GM19035 (cell line): ENCODE measurements around the gene MTMR12.

Experiments
- ATAC-seq: cut with Tn5 transposase; IDR thresholded peaks from one replicate; pipeline ENCODE4 v1.9.1; 2021; ENCODE audit not compliant: unreplicated experiment

MTMR12 gene

DNA sequence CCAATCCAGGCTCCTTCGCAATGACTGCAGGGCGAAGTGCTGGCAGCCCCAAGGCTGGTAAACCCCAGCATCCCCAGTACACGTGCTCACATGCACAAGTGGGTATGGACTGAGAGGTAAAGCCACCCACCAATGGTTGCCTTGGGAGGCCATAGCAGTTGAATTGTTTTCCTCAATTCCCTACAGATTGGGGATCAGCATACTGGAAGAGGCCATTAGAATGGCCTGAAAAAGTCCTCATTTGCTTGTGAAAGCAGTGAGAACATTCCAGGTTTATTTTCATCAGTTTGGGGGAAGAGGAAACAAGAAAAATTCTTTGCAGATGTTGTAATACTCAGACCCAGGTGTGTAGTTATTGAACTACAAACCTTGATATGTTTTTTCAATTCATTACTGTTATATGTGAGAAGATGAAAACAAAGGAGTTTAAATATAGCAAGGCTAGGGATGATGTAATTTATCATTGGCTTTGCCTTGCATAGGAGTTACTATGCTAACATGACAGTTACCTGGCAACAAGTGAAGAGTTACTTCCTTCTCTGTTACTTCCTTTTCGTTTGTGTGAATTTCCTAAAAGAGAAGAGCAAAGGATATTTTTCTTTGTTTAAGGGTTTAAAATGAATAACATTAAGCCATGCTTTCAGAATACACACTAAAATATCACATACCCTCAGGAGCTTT is 36.4 kb downstream of the MTMR12 start:
- peak; percentile 35 for ATAC-seq

DNA sequence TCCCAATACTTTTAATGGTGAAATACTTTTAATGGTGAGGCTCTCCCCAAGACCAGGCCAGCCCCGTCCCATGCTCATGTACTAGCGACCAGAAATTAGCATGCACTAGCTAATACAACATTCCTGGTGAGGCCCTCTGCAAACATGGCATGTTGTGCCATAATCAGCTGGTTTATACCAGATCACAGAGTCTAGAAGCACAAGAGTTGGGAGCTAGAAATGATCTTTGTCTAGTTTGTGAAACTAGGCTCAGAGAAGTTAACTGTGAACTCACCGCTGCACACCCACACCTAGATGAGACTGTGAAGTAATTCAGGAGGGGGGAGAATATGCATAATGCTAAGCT is 37.4 kb downstream of the MTMR12 start:
- ATAC-seq, result no peak

DNA sequence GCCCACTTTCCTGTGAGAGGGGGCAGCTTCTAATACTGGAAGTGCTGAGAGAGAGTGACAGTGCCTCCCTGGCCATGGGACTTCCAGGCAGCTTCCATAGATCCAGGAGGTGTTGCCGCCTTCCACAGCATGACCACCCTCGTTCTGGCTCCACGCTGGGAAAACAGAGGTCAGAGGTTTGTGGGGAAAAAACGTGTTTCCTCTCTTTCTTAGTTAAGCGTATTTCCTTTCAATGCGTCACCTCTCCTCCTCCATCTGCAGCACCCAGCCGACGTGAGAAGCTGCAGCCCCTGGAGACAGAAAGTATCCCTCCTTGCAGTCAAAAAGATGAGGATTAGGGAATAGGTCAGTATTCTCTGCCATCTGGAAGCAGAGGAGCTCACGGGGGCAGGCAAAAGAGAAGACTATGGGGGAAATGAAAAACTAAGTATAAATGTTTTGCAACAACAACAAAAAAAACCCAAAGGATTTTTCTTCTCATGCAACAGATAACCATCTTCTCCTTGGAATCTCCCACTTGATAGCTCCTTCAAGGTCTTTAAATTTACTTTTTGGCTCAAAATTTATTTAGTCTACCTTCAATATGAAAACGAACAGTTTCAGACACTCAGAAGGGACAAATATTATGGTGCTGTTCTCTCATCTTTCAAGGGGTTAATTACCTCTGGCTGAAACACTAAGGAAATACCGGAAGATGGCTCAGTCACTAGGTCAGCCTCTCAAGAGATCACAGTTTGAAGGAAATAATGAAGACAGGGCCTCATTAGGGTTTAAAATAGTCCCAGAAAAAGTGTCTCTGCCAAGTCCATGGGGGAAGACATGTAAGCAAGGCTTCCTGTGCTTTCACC is 38.0 kb downstream of the MTMR12 start:
- no peak for ATAC-seq

DNA sequence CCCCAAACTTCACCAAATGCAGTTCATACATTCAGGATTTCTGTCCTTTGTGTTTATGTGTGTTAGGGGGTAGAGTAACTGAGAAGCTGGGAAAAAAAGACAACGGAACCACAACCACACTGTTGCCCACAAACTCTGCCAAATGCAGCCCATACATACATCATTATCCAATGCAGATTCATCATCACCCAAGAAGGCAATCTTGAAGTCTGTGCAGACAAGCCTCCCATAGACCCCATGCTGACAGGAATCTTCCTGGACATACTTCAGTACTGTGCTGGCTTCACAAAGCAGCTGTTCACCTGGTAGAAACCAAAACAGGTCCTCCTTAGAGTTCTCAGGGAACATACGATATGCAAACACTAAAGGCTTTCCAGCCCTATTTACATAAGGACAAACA is 38.9 kb downstream of the MTMR12 start:
- ATAC-seq, result no peak

DNA sequence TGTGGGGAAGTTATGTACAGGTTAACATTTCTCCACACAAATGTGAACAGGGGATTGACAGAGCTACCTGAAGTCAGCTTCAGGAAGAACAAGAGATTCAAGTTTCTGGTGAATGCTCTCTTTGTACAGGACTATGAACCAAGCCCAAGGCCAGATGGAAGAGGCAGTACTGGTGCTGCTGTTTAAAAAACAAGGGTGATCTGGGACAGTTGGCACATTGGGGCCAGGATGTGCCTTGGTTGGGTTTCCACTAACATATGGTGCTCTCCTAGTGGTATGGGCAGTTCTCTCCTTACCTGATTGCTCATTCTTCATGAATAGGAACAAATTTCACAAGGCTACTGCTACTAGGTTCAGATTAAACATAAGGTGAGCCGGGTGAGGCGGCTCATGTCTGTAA is 40.0 kb downstream of the MTMR12 start:
- ATAC-seq, result no peak

DNA sequence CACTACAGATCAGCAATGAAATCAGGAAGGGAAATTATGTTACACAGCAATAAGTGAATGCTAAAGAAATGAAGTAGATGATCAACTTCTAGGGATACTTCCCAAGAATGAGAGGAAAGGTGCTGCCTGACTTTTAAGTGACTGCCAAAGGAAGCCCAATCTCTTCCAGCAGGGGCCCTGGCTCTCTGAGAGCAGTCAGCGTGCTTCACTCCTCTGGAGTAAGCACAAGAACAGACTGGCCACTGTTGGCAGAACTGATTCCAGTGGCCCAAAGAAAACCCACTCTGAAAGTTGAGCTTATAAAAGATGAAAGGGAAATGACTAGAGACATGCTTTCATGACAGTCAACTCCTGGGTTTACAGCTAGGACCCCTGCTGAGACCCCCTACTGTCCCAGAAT is 41.8 kb downstream of the MTMR12 start:
- no peak for ATAC-seq

DNA sequence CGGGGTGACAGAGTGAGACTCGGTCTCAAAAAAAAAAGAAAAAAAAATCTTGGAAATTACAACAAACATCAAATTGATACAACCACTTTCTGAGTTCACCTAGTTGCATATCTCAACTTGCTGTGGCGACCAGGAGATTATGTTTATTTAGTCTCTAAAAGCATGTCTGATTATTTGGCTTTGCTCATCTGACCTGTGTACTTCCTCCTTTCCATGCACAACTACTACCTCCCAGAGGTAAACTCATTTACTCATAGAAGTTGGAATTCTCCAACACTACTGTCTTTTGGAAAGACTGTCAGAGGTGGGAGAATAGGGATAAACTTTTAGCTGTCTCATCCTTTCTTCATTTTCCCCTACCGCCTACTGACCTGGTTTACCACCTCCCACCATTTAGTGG is 42.6 kb downstream of the MTMR12 start:
- no peak for ATAC-seq

DNA sequence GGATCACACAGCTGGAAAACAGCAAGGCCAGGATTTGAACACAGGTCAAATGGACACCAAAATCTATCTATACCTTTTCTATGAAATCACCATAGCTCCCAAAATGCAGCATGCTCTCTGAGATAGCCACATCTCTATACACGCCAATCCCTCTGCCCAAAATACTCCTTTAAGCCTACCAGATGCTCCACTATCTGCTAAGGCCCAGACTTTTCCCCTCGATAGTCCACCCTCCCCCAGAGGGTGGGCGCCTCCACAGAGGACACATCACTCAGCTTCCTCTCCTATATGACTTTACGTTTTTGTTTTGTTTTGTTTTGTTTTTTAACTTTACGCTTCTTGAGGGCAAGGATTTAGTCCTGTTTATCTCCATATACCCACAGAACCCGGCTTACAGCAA is 46.8 kb downstream of the MTMR12 start:
- no peak for ATAC-seq

DNA sequence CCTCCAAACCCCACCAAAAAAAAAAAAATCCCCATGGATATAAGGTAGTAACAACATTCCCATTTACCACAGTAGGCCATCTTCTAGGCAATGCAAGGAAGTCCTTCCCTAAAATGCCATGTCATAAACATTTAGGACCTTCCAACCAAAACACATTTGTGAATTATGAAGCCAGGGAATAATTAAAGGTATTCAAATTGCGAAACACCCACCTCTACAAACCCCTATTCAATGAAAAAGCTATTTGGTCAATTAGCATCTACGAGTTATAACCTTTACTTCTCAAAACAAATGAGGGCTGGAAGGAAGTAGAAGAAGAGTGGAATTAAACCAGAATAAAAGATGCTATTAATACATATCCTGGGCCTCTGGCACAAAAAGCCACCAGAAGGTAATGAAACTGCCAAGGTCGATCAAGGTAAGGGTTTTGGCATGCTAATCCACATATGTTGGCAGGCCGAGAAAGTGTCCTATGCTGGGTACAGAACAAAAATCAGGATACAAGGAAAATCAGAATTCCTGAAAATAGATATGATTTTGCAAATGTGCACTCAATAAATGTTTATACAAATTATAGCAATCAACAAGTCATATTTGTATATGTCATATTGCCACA is 47.7 kb downstream of the MTMR12 start:
- no peak for ATAC-seq

DNA sequence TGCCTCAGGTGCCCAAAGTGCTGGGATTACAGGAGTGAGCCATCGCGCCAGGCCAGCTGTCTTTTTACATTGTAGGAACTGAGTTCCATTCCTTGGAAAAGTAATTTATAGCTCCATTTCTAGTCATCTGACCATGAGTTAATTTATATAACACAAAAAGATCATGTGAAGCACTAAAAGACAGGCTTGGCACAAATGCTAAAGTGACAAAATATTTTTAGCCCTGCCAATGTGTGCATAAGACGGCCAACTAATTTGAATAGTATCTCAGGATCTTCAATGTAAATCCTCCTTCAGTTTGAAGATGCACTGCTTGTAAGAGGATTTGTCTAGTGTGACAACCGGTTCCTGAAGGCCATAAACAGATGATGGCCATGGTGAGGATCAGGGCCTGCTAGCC is 49.1 kb downstream of the MTMR12 start:
- no peak for ATAC-seq

DNA sequence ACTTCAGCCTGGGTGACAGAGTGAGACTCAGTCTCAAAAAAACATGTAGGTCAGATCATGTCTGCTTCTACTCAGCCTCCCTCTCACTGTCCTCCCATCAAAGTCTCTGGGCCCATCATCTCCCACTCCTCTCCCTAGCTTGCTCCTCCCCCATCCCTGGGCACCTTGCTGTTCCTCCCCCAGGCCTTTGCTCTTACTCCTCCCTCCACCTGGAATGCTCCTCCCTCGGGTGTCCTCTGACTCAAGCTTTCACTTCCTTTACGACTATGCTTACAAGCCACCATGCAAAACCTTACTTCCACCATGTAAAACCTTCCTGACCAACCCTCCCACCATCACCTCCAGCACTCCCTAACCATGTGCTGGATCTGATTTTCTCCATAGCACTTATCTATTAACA is 51.5 kb downstream of the MTMR12 start:
- peak; percentile 82 for ATAC-seq

DNA sequence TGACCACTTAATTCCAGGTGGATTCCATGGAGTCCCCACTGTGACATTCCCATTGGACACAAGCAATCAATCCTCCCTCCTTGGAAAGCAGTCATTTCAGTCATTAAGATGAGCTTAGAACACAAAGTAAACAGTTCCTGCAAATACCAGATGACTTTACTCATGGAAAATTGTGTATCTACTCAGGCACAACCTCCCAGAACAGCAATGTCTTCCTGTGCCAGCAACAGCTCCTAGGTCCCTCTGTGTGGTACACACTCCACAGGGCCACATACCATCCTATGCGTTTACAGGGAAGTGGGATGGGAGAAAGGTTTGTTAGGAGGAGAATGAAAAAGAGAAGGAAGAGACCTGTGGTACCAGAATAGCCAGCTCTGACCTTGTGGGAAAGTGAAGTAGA is 53.7 kb downstream of the MTMR12 start:
- no peak for ATAC-seq

DNA sequence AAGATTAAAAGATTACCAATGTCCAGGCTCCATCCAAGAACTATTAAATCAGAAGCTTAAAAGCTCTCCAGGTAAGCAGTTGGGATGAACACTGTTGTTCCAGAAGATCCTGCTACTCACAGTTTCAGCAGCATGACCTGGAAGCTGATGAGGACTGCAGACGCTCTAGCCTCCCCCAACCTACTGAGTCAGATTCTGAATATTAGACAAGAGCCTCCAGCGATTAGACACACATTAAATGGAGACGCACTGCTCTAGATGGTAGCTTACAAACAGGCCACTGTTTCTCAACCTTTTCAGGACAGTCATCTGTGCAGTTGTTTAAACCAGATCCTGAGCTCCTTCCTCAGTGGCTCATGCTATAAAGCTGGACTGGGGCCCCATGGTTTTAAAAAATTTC is 54.3 kb downstream of the MTMR12 start:
- ATAC-seq, result no peak

DNA sequence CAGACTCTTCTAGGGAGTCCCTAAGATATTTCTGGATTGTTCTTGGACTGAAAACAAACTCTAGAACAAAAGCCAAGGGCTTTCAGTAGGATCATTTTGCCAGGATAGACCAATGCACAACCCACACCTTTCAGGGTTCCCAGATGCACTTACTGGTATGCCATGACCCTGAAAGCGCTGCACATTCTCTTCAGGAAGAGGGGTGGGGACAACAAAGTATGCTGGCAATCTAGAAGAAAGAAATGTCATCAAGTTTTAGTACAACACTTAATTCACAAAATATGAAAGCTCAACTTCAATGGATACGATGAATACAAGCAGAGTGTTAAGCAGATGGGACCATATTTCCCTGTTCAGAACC is 57.2 kb downstream of the MTMR12 start:
- ATAC-seq, result no peak

DNA sequence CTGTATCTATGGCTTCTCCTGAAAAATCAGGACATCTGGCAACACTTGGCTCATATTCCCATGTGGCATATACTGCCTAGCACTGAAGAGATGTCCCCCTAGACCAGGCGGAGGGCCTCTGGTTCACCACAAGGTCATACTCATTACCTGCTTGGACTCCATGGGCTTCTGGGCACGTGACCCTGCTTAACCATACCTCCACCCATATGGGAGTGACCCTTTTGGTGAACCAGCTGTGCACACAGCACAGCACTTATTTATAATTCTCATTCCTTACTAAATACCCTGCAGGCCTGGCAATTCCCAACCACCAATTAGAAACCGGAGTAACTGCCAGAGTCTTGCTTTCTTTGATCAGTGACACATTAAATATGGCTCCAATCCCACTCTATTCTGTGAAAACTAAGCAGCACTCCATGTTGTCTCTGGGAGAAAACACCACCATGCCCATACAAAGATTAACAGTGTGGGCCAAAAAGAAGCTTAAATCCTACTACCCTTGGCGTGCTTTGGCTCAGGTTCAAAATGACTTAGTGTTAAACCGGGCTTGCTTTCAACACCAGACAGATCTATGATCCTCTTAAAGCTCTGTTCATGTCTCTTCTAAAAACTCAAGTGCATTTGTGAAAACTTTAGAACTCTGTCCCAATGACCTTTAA is 57.7 kb downstream of the MTMR12 start:
- no peak for ATAC-seq

DNA sequence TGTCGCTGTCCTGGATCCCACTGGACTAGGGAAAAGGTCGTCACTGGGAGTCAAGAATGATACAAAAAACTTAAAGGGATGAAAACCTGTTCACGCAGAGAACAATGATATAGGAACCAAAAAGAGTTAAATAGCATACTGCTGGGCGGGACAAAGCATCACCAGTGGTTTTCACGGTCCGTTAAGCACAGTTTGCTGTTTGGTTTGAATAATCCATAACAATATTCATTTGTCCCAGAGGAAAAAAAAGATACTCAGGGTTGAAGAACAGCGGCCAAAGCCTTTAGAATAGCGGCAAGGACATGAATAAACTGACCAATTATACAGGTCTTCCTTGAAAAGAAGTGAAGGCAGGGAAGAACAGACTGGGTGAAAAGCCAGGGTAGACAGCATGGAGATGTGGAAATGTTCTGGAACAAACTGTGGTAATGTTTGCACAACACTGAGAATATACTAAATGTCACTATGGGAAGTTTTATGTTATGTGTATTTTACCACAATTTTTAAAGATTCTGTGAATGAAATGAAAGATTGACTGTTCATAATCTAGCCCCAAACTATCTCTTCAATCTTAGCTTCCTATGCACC is 60.8 kb downstream of the MTMR12 start:
- no peak for ATAC-seq

DNA sequence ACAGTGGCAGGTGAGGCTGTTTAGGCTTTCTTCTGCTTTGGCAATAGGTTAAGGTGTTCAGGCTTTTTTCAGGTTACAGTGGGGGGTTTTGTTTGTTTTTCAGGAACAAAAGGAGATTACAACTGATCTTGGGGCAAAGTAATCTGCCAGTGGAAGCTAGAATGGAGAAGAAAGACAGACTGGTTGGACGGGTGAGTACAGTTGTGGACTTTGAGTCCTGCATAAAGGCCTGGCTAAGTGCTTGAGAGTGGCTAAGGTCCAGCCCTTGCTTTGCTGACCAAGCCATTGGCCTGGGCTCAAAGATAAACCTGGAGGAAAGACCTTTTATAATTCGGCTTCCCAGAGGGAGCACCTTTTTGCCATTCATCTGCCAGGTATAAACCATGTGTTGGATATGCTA is 63.1 kb downstream of the MTMR12 start:
- no peak for ATAC-seq

DNA sequence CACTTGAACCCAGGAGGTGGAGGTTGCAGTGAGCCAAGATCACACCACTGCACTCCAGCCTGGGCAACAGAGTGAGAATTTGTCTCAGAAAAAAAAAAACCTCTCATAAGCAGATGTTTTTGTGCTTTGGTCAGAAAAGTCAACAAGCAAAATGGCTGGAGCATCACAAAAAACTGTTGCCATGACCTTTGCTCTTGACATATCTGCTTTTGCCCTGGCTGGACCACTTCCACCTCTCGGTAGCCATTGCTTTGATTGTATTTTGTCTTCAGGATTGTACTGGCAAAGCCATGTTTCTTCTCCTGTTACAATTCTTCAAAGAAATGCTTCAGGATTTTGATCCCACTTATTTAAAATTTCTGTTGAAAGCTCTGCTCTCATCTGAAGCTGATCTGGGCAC is 67.0 kb downstream of the MTMR12 start:
- ATAC-seq, result no peak

DNA sequence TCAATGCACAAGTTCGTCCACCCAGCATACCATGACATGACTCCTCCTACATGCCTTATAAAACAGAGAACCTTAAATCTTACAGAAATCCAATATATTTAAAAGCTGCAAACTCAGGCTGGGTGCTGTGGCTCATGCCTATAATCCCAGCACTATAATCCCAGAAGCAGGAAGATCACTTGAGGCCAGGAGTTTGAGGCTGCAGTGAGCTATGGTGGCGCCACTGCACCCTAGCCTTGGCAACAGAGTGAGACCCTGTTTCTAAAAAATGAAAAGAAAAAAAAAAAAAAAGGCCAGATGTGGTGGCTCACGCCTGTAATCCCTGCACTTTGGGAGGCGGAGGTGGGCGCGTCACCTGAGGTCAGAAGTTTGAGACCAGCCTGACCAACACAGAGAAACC is 68.7 kb downstream of the MTMR12 start:
- no peak for ATAC-seq

DNA sequence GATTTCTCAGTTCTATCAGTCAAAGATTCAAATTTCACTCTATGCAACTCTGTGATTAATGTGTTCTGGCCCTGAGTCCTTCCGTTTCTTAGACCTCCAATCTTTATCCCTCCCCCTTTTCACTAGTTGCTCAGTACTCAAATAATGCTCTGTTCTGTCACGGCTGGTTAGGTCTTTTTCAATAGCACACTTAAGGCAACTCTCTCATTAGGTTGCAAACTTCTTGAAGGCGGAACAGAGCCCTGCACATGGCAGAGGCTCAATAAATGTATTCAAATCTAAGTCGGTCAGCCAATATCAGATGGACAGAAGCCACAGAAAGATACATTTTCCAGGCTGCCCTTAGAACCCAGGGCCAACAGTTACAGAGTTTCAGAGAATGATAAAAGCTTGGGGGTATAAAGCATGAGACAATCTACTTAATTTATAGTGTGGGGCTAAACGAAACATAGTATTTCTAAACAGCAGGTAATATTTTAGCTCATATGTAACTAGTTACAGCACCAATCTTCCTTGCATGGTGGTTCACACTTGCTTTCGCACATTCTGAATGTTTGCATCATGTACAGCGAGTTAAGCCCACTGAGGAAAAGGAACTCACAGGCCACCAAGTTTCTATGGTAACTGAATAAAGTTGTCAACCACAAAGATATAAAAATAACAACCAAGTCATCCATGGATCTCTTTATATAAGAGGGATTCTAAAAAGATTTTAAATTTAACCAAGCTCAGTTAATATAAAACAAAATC is 71.5 kb downstream of the MTMR12 start:
- no peak for ATAC-seq

DNA sequence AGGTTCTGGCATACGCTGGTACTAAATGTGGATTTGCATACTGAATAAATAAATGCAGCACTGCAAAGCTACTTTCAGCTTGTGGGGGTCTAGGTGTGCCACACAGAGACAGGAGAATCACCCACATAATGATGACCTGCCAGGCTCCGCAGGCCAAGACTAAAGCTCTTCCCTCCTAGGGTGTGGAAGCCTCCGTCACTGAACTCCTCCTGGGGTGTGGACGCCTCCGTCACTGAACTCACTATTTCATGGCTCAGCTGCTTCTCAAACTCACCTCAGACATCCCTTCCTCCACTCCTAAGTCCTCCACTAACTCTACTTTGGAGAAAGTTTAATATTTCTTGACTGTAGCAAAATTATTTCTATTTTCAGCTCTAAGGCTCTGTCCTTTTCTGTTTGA is 73.4 kb downstream of the MTMR12 start:
- ATAC-seq, result no peak
